ENCODE data around the gene CALCOCO2. TPM values are rescaled to one million over a fixed set of nuclear protein-coding genes. Genes with fewer than 3 reads are reported as not detected.
"Not testable (repeated sequence)": the region's sequence is repeated elsewhere in the genome, so short reads cannot be mapped to it uniquely, and the experiment has no call there.

CALCOCO2 gene
- total RNA-seq, 1 experiment from 2014 or later, result 48.3 TPM

- H3K36me3 ChIP-seq, result no peaks in the 10 kb centered on the region
- no peak overlapping the region for H3K27ac ChIP-seq
- peaks cover 13% of the 10 kb centered on the region for H3K27me3 ChIP-seq
- H3K4me1 ChIP-seq, result peaks cover 14% of the 10 kb centered on the region
- no peak overlapping the region for H3K4me3 ChIP-seq
- H3K9me3 ChIP-seq (replicated peaks), result no peaks in the 10 kb centered on the region
- DNase-seq, result peak; percentile 42 to 75
These were observed 16.3 kb upstream of the CALCOCO2 start for GRCh38 chr17:48814504-48814903.

GRCh38 chr17:48815311-48815710 lies 15.5 kb upstream of the CALCOCO2 start:
- H3K27ac ChIP-seq, result no peak overlapping the region
- H3K4me3 ChIP-seq, result no peak overlapping the region
- H3K36me3 ChIP-seq, result no peaks in the 10 kb centered on the region
- H3K9me3 ChIP-seq (replicated peaks), result no peaks in the 10 kb centered on the region
- peaks cover 20% of the 10 kb centered on the region for H3K4me1 ChIP-seq
- H3K27me3 ChIP-seq, result peaks cover 13% of the 10 kb centered on the region
- DNase-seq, result no peak

DNA sequence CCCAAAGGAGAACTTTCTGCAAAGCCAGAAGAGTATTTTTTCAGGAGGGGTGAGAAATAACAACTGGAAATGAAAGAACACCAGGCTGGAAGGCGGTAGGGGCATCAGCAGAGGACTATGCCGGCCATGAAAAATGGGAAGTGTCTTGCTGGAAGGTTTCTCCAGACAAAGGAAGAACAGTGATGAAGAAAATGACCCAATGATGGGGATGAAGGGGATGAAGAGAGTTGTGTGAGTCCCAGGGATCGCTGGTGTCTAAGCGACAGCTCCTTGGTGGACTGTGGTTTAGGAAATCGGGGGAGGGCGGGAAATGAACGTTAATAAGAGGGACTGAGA lies 14.4 kb upstream of the CALCOCO2 start:
- H3K36me3 ChIP-seq, result no peaks in the 10 kb centered on the region
- H3K4me1 ChIP-seq, result peaks cover 20% of the 10 kb centered on the region
- H3K9me3 ChIP-seq (replicated peaks), result no peaks in the 10 kb centered on the region
- H3K27ac ChIP-seq, result no peak overlapping the region
- no peak for DNase-seq
- H3K27me3 ChIP-seq, result peaks cover 11% of the 10 kb centered on the region
- peak overlapping the region; percentile 44 for H3K4me3 ChIP-seq

DNA sequence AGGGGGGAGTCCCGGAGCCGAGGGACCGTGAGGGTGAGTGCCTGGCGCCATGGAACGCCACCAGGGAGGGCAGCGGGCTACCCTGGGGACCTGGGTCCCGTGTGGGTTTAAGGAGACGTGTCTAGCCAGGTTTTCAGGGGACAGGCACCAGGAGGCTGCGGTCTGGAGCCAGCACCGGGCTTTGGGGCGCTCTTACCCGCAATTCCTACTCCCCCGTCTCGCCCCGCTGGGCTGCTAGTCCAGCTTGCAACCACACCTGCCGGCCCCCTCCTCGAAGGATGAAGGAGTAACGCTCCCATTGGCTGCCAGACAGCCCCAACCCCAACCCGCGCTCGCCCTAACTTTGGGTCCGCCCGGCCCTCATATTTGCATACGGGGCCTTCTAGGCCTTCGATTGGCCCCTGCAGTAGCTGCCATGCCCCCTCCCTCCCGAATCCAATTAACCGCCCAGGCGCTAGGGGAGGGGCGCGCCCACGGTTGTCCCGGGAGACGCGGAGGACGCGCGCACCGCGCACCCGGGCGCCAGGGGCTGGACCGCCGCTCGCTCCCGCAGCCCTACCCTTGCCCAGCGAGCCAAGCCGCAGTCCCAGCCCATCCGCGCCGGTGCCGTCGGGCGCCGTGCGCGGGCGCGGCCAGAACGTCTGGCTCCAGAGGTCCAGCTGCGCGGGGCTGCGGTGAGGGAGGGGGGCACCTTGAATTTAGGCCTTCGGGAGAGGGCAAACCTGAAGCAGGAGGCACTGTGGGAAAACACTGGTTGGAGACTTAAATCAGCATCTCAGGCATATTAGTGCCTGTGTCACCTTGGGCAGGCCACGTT lies 13.9 kb upstream of the CALCOCO2 start, which contains the start of gene TTLL6:
TSS of gene TTLL6 (minus strand) at position 456 of the 817 bp plus-strand sequence. CDS start at position 299, 157 bp downstream.
- Histone ChIP-seq H3K36me3 (no peaks in the 10 kb centered on the region), H3K4me1 (peaks cover 20% of the 10 kb centered on the region), H3K9me3 (replicated peaks) (no peaks in the 10 kb centered on the region), H3K27ac (no peak within 1 kb of the TSS), H3K27me3 (peaks cover 13% of the 10 kb centered on the region), H3K4me3 (peak within 1 kb of the TSS; percentile 44)
- peak; percentile 95 for DNase-seq

GRCh38 chr17:48818361-48818841 lies 12.4 kb upstream of the CALCOCO2 start:
- H3K36me3 ChIP-seq, result no peaks in the 10 kb centered on the region
- H3K4me1 ChIP-seq, result peaks cover 20% of the 10 kb centered on the region
- DNase-seq, result no peak
- peaks cover 9% of the 10 kb centered on the region for H3K27me3 ChIP-seq
- no peaks in the 10 kb centered on the region for H3K9me3 ChIP-seq (replicated peaks)
- H3K27ac ChIP-seq, result no peak overlapping the region
- H3K4me3 ChIP-seq, result no peak overlapping the region

- DNase-seq, result peak; percentile 31 to 60
- Histone ChIP-seq H3K4me1 (peaks cover 20% of the 10 kb centered on the region), H3K27me3 (peaks cover 10% of the 10 kb centered on the region), H3K9me3 (replicated peaks) (no peaks in the 10 kb centered on the region), H3K36me3 (no peaks in the 10 kb centered on the region), H3K27ac (no peak overlapping the region), H3K4me3 (no peak overlapping the region)
These were observed 11.4 kb upstream of the CALCOCO2 start for GRCh38 chr17:48819466-48819865.

- not testable (repeated sequence) for H3K9me3 ChIP-seq (replicated peaks); H3K4me3 ChIP-seq; DNase-seq; H3K27ac ChIP-seq; H3K36me3 ChIP-seq; H3K27me3 ChIP-seq
- H3K4me1 ChIP-seq, result peaks cover 20% of the 10 kb centered on the region
These were observed 9.9 kb upstream of the CALCOCO2 start for GRCh38 chr17:48820936-48821335.

- Histone ChIP-seq H3K27ac (no peak overlapping the region), H3K4me1 (no peaks in the 10 kb centered on the region; the same call in 1 of the 2 replicates), H3K36me3 (no peaks in the 10 kb centered on the region), H3K4me3 (no peak overlapping the region), H3K27me3 (0 out of 2 replicates have a peak, but pooled peaks cover 8% of the 10 kb centered on the region), H3K9me3 (replicated peaks) (no peaks in the 10 kb centered on the region)
- DNase-seq, result no peak
These were observed 5.1 kb upstream of the CALCOCO2 start for GRCh38 chr17:48825446-48826381.

DNA sequence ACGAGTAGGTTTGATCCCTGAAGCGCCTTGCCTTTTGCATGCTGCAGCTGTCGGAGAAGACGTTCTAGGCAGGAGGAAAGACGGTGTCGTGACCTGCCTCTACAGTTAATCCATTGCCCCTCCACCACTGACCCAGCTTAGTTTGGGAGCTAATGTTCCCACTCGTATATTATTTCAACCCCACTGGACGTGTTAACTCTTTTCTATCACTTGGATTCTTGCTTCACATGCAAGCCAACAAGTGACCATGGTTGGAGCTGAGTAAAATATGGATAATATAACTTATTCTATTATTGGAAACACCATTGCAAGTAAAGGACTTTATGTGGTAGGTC lies 681 bp downstream of the CALCOCO2 start:
- H3K4me1 ChIP-seq, result no peaks in the 10 kb centered on the region
- no peak for DNase-seq
- H3K27me3 ChIP-seq, result no peaks in the 10 kb centered on the region
- peak overlapping the region; percentile 23; the same call in 1 of the 2 replicates for H3K27ac ChIP-seq
- H3K36me3 ChIP-seq, result no peaks in the 10 kb centered on the region
- H3K4me3 ChIP-seq, result peak overlapping the region; percentile 69
- H3K9me3 ChIP-seq (replicated peaks), result no peaks in the 10 kb centered on the region; the same call in 1 of the 2 replicates

DNA sequence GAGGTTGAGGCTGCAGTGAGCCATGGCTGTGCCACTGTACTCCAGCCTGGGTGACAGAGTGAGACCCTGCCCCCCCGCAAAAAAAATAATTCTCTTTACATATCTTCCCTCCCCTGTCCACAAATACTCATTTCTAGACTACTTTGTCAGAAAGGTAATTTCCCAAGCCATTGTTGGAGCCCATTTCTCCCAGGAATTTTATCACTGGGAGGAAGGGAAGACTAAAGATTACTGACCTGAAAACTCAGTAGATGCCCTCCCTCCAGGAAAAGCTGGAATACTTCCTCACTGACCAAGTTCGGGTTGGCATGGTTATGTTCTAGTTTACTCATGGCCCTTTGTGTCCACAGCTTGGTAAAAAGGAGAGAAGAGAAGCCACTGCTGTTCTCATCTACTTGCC lies 4.1 kb downstream of the CALCOCO2 start:
- DNase-seq, result no peak

GRCh38 chr17:48835971-48836370 lies 5.1 kb downstream of the CALCOCO2 start:
- H3K4me3 ChIP-seq, result no peak overlapping the region
- no peak for DNase-seq

More for the DNA sequence above, 4.1 kb downstream of the CALCOCO2 start:
- no peaks in the 10 kb centered on the region for H3K36me3 ChIP-seq
- no peaks in the 10 kb centered on the region for H3K27me3 ChIP-seq
- H3K4me3 ChIP-seq, result no peak overlapping the region
- H3K27ac ChIP-seq, result no peak overlapping the region
- H3K9me3 ChIP-seq (replicated peaks), result no peaks in the 10 kb centered on the region; the same call in 1 of the 2 replicates
- no peaks in the 10 kb centered on the region for H3K4me1 ChIP-seq

DNA sequence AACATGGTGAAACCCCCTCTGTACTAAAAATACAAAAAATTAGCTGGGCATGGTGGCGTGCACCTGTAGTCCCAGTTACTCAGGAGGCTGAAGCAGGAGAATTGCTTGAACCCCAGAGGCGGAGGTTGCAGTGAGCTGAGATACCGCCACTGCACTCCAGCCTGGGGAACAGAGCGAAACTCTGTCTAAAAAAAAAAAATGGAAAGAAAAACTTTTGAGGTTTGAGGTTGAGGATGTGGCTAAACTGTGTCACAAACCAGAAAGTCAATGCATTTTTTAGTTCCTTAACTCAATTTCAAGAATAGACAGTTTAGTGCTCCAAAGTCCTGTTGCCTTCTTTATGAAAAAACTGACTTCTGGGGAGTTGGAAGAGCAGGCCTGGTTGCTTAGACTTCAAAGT lies 6.6 kb downstream of the CALCOCO2 start:
- not testable (repeated sequence) for H3K9me3 ChIP-seq (replicated peaks); DNase-seq; H3K36me3 ChIP-seq; H3K27ac ChIP-seq; H3K27me3 ChIP-seq; H3K4me3 ChIP-seq; H3K4me1 ChIP-seq

More at GRCh38 chr17:48835971-48836370, 5.1 kb downstream of the CALCOCO2 start:
- H3K4me1 ChIP-seq, result no peaks in the 10 kb centered on the region
- no peaks in the 10 kb centered on the region for H3K27me3 ChIP-seq
- no peak overlapping the region for H3K27ac ChIP-seq
- H3K9me3 ChIP-seq (replicated peaks), result no peaks in the 10 kb centered on the region; the same call in 1 of the 2 replicates
- no peaks in the 10 kb centered on the region for H3K36me3 ChIP-seq

- DNase-seq, result no peak
- Histone ChIP-seq H3K4me3 (no peak overlapping the region), H3K27me3 (no peaks in the 10 kb centered on the region), H3K9me3 (replicated peaks) (no peaks in the 10 kb centered on the region; the same call in 1 of the 2 replicates), H3K36me3 (peaks cover 8% of the 10 kb centered on the region; the same call in 1 of the 2 replicates), H3K4me1 (peaks cover 9% of the 10 kb centered on the region), H3K27ac (no peak overlapping the region)
These were observed 9.6 kb downstream of the CALCOCO2 start for GRCh38 chr17:48840441-48840840.

GRCh38 chr17:48841395-48841831 lies 10.6 kb downstream of the CALCOCO2 start:
- DNase-seq, result no peak
- H3K4me3 ChIP-seq, result no peak overlapping the region
- peaks cover 8% of the 10 kb centered on the region; the same call in 1 of the 2 replicates for H3K36me3 ChIP-seq
- H3K9me3 ChIP-seq (replicated peaks), result no peaks in the 10 kb centered on the region; the same call in 1 of the 2 replicates
- H3K27me3 ChIP-seq, result no peaks in the 10 kb centered on the region
- no peak overlapping the region for H3K27ac ChIP-seq
- peaks cover 9% of the 10 kb centered on the region for H3K4me1 ChIP-seq

All from SJCRH30 (cell line).